GM13976 (cell line): ENCODE data around the gene TUBGCP6.
A peak's percentile ranks its signal among the peaks of the same experiment; 100 is the strongest.

Experiments
- DNase-seq: peaks from one replicate; pipeline ENCODE4 v3.0.0; 2012; ENCODE audit warnings: low spot score
- CTCF ChIP-seq: IDR thresholded peaks from 2 replicates; pipeline ENCODE4 v1.5.1; 2012; ENCODE audit warnings: borderline replicate concordance, mild to moderate bottlenecking; ENCODE audit not compliant: insufficient read depth; ENCODE audit errors: extremely low read depth, missing control alignments, control extremely low read depth
- in situ Hi-C: fragments of 300-500 bp; cut with MboI; formaldehyde crosslinking; loops from one replicate; pipeline ENCODE4 v1.12.0; 2022; ENCODE audit warnings: low sequenced_read_pairs, mixed read lengths, inconsistent platforms; ENCODE audit not compliant: unreplicated experiment

TUBGCP6 gene

DNA sequence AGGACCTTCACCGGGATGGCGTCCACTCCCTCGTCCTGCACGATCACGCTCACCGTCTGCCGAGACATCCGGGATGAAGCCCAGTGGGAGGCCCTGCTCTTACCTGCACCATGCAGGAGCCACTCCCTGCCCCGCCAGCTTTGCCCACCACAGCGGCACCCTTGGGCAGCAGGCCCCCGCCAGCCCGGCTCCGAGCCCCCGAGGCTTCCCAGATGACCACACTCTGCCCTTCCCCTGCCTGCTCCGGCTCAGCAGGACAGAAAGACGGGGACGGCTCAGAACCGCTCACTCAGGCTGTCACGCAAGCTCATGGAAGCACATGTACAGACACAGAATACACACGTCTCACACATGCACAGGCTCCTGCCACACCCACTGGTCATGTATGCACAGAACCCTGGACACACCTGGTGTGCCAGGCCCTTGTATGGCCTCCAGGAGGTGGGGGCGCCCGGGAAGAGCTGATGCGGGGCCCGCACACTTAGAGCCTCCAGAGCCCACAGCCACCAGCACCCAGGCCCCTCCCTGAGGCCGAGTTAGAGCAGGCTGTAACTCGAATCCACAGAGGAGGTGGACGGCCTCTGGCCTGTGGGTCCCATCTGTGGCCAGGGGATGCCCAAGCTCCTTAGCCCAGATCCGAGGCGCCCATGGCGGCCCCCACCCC lies 34.3 kb upstream of the TUBGCP6 start:
- TF ChIP-seq CTCF = no peak
- no peak for DNase-seq
- in situ Hi-C loops = loop anchor here (10.0 kb wide), 1 partner anchor 46 kb away; the partner anchor contains the start of gene DENND6B

DNA sequence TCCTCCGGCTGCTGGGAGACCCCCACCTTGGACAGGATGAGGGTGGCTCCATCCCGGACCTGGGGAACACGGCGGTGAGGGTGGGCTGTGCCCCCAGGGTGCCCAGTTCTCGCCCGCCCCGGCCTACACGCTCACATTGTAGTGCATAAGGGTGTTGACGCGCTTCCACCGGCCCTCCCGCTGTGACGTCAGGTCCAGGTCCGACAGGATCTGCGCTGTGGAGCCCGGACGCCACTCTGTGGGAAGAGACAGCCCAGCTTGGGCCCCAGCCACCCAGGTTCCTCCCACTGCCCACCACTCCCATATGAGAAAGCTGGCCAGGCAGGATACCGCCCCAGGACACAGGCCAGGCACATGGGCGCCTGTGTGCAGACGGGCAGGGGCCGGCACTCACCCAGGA lies 33.6 kb upstream of the TUBGCP6 start:
- TF ChIP-seq CTCF = no peak
- DNase-seq = no peak
- in situ Hi-C loops = loop anchor here (10.0 kb wide), 1 partner anchor 46 kb away; the partner anchor contains the start of gene DENND6B

- in situ Hi-C loops = loop anchor here (10.0 kb wide), 1 partner anchor 47 kb away; the partner anchor contains the start of gene DENND6B
- no peak for DNase-seq
- TF ChIP-seq CTCF = no peak
Observed at GRCh38 chr22:50277761-50278160, 32.9 kb upstream of the TUBGCP6 start.

DNA sequence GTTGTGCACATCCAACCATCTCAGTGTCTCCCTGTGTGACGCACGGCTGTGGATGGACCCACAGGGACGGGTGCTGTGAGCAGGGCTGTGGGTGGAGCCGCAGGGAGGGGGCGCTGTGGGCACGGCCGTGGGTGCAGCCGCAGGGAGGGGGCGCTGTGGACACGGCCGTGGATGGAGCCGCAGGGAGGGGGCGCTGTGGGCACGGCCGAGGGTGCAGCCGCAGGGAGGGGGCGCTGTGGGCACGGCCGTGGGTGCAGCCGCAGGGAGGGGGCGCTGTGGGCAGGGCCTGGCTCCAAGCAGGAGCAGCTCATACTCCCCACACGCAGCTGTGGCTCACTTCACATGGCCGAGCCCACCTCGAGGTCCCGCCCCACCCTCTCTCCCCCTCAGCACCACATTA lies 31.3 kb upstream of the TUBGCP6 start:
- DNase-seq = peak; percentile 78
- in situ Hi-C loops = loop anchor here (10.0 kb wide), 1 partner anchor 49 kb away; the partner anchor contains the start of gene DENND6B
- TF ChIP-seq CTCF = peak; percentile 80

DNA sequence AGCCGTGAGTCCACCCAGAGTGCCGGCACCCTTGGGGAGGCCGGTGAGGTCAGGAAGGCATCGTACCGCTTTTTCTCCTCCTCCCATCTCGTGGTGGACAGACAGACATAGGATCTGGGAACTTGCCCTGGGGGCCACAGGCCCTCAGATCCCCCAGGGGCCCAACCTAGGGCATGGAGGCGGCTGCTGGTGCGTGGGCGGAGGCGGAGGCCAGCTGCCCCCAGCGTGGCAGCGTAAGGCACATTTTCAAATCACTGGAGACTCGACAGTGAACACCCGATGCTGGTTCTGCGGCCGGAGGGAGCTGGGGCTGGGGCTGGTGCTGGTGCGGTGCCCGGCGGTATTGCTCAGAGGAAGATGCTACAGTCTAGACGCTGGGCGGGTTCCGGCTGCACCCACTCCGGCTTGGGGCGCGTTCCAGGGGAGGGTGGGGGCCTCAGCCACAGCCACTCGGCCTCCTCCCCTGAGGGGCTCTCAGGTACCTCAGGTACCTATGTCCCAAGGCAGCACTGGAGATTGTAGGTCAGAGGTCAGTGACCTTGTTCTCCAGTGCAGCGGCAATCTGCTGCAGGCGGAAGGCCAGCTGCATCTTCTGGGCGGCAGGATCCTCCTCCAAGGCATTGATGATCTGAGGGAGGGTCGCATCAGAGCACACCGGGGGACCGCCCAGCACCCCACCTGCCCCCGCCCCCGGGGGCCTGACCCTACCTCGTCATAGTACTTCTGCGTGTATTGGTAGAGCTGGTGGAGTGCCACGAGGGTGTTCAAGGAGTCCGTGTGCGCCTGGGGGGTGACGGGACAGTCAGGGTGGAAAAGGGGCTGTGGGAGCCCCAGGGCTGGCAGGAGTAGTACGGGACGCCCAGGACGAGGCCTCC lies 30.6 kb upstream of the TUBGCP6 start:
- DNase-seq = no peak
- in situ Hi-C loops = loop anchor here (10.0 kb wide), 1 partner anchor 49 kb away; the partner anchor contains the start of gene DENND6B
- no peak for TF ChIP-seq CTCF

DNA sequence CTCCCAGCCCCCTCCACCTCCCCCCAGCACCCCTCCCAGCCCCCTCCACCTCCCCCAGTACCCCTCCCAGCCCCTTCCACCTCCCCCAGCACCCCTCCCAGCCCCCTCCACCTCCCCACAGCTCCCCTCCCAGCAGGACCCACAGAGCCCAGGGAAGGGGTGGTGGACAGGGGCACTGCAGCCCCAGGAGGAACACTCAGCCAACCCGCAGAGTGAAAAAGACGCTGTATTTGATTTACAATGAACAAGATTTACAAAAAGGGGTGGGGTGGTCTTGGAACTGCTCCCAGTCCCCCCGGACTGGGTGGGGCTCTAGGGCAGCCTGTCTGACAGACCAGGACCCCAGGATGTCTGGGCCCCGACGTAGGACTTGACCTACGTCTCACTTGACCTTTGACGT lies 29.9 kb upstream of the TUBGCP6 start:
- no peak for DNase-seq
- no peak for TF ChIP-seq CTCF
- in situ Hi-C loops = loop anchor here (10.0 kb wide), 1 partner anchor 50 kb away; the partner anchor contains the start of gene DENND6B
